Nucleus accumbens (tissue), 56 donors: ENCODE data around the gene SLC25A51.
A peak's percentile ranks its signal among the peaks of the same experiment; 100 is the strongest.

Experiments used
- DNase-seq, 56 donors: peaks; one replicate each; lab custom pipeline; 2025; lab: John Stamatoyannopoulos, UW

Gene SLC25A51

GRCh38 chr9:37938121-37938891 lies 34.4 kb upstream of the SLC25A51 start:
- peak in 32 of 56 donors; percentile 14 to 65 (median 34) for DNase-seq

GRCh38 chr9:37937366-37937765 lies 33.4 kb upstream of the SLC25A51 start:
- DNase-seq = no peak

GRCh38 chr9:37936965-37937364 lies 33.0 kb upstream of the SLC25A51 start:
- DNase-seq = no peak

GRCh38 chr9:37936376-37936775 lies 32.4 kb upstream of the SLC25A51 start:
- no peak for DNase-seq

- peak in 3 of 56 donors; percentile 15 to 30 (median 22) for DNase-seq
Measured at GRCh38 chr9:37935096-37935495, 31.2 kb upstream of the SLC25A51 start.

GRCh38 chr9:37931592-37931991 lies 27.7 kb upstream of the SLC25A51 start:
- DNase-seq = no peak

GRCh38 chr9:37929441-37929895 lies 25.5 kb upstream of the SLC25A51 start:
- DNase-seq = no peak

- no peak for DNase-seq
Measured at GRCh38 chr9:37928552-37929430, 24.9 kb upstream of the SLC25A51 start.

GRCh38 chr9:37927601-37928551 lies 23.9 kb upstream of the SLC25A51 start:
- peak in 4 of 56 donors; percentile 21 to 36 (median 32) for DNase-seq

GRCh38 chr9:37927132-37927531 lies 23.2 kb upstream of the SLC25A51 start:
- peak in 1 of 56 donors; percentile 20 for DNase-seq

- DNase-seq = no peak
Measured at GRCh38 chr9:37926737-37927118, 22.8 kb upstream of the SLC25A51 start.

- DNase-seq = no peak
Measured at GRCh38 chr9:37925786-37926736, 22.1 kb upstream of the SLC25A51 start.

GRCh38 chr9:37925006-37925405 lies 21.1 kb upstream of the SLC25A51 start:
- no peak for DNase-seq

GRCh38 chr9:37924538-37924937 lies 20.6 kb upstream of the SLC25A51 start:
- DNase-seq = no peak

- DNase-seq = no peak
Measured at GRCh38 chr9:37923796-37924427, 20.0 kb upstream of the SLC25A51 start.

- peak in 8 of 56 donors; percentile 18 to 58 (median 39) for DNase-seq
Measured at GRCh38 chr9:37923118-37923795, 19.3 kb upstream of the SLC25A51 start.

GRCh38 chr9:37922363-37923117 lies 18.6 kb upstream of the SLC25A51 start:
- DNase-seq = no peak
